SK-N-SH (cell line): ENCODE data around the gene GRIK3. TPM values are rescaled to one million over a fixed set of nuclear protein-coding genes. Genes with fewer than 3 reads are reported as not detected.

Source experiments
- CTCF ChIA-PET: fragments of 300-600, 350-600 bp; formaldehyde crosslinking; extraction: SDS; loops from one replicate; lab custom pipeline; 2021; lab: Yijun Ruan, JAX
- POLR2A ChIA-PET: fragments of 350-600 bp; sonication (Branson Sonifier 250); formaldehyde crosslinking; extraction: SDS; loops from one replicate; lab custom pipeline; 2020; ENCODE audit warnings: antibody characterized with exemption, inconsistent platforms; lab: Yijun Ruan, JAX
- DNase-seq: peaks from one replicate; pipeline ENCODE4 v3.0.0; 2012
- H2AFZ ChIP-seq: fragments of 200-600 bp; sonication (generic); 2 replicates; pipeline ENCODE4 v1.8.1; 2016; ENCODE audit warnings: antibody characterized with exemption, mild to moderate bottlenecking, low read depth
- H3F3A ChIP-seq: fragments of 200-600 bp; sonication (generic); replicated peaks from 2 replicates; pipeline ENCODE3; 2016; ENCODE audit warnings: antibody characterized with exemption, mild to moderate bottlenecking; ENCODE audit not compliant: insufficient read depth
- H3K27ac ChIP-seq, 2 experiments: fragments of 200-500 bp in 1 of 2; fragments of 200-600 bp in 1 of 2; sonication (Bioruptor generic) in 1 of 2; sonication (generic), shearing (Covaris generic) in 1 of 2; 2 replicates each; pipeline versions ENCODE4 v1.5.1 to v1.6.1; 2014 to 2016; ENCODE audit warnings: low read depth in 2 of 2, inconsistent platforms in 1 of 2, low read length in 1 of 2, mild to moderate bottlenecking in 1 of 2, mixed read lengths in 1 of 2
- H3K27me3 ChIP-seq: fragments of 200-600 bp; sonication (generic), shearing (Covaris generic); 2 replicates; pipeline ENCODE4 v1.6.1; 2016; ENCODE audit warnings: mixed run types; ENCODE audit not compliant: insufficient read depth
- H3K36me3 ChIP-seq, 2 experiments: fragments of 200-500 bp in 1 of 2; fragments of 200-600 bp in 1 of 2; sonication (Bioruptor generic) in 1 of 2; sonication (generic) in 1 of 2; replicated peaks in 1 of 2; 2 replicates each; pipeline versions ENCODE3 to v1.5.1; 2014 to 2016; ENCODE audit warnings: low read length in 1 of 2, mild to moderate bottlenecking in 1 of 2; ENCODE audit not compliant: insufficient read depth in 2 of 2, control insufficient read depth in 1 of 2
- H3K4me1 ChIP-seq, 2 experiments: fragments of 200-500 bp in 1 of 2; fragments of 200-600 bp in 1 of 2; sonication (Bioruptor generic) in 1 of 2; sonication (generic), shearing (Covaris generic) in 1 of 2; 2 replicates each; pipeline versions ENCODE4 v1.5.1 to v1.6.1; 2014 to 2016; ENCODE audit warnings: low read depth in 1 of 2, low read length in 1 of 2, mixed run types in 1 of 2; ENCODE audit not compliant: insufficient read depth in 2 of 2, control insufficient read depth in 1 of 2
- H3K4me2 ChIP-seq: fragments of 200-600 bp; sonication (generic), shearing (Covaris generic); 2 replicates; pipeline ENCODE4 v1.6.1; 2017; ENCODE audit warnings: mixed run types
- H3K4me3 ChIP-seq, 2 experiments: fragments of 200-500 bp in 1 of 2; fragments of 200-600 bp in 1 of 2; sonication (Bioruptor generic) in 1 of 2; sonication (generic), shearing (Covaris generic) in 1 of 2; 2 replicates each; pipeline versions ENCODE4 v1.5.1 to v1.8.1; 2014 to 2016; ENCODE audit warnings: low read depth in 2 of 2, inconsistent platforms in 1 of 2, low read length in 1 of 2, mild to moderate bottlenecking in 1 of 2, mixed read lengths in 1 of 2, moderate library complexity in 1 of 2
- H3K79me2 ChIP-seq: fragments of 200-600 bp; sonication (generic); 2 replicates; pipeline ENCODE4 v1.8.1; 2017; ENCODE audit warnings: mild to moderate bottlenecking; ENCODE audit not compliant: insufficient read depth
- H3K9ac ChIP-seq: fragments of 200-600 bp; sonication (generic); 2 replicates; pipeline ENCODE4 v1.6.1; 2017; ENCODE audit warnings: mixed run types
- H3K9me2 ChIP-seq: fragments of 200-600 bp; sonication (generic); 2 replicates; pipeline ENCODE4 v1.6.1; 2017; ENCODE audit warnings: mixed run types
- H3K9me3 ChIP-seq: fragments of 200-600 bp; sonication (generic); 2 replicates; pipeline ENCODE4 v1.6.1; 2017; ENCODE audit warnings: mixed run types, mild to moderate bottlenecking, moderate library complexity
- H4K20me1 ChIP-seq: fragments of 200-600 bp; sonication (generic); 2 replicates; pipeline ENCODE4 v1.6.1; 2017; ENCODE audit warnings: mild to moderate bottlenecking, mixed run types; ENCODE audit not compliant: insufficient read depth
- ELF1 ChIP-seq: IDR thresholded peaks from 2 replicates; pipeline ENCODE4 v1.4.0; 2012
- FOXJ3 ChIP-seq: sonication (generic); formaldehyde crosslinking; IDR thresholded peaks from 2 replicates; pipeline ENCODE4 v1.5.1; 2020; ENCODE audit warnings: mild to moderate bottlenecking, missing genetic modification reagents
- GABPA ChIP-seq: IDR thresholded peaks from 2 replicates; pipeline ENCODE4 v1.4.0; 2012; ENCODE audit warnings: low read depth, mild to moderate bottlenecking
- GATA2 ChIP-seq: sonication (generic); formaldehyde crosslinking; IDR thresholded peaks from 2 replicates; pipeline ENCODE4 v1.5.0; 2020; ENCODE audit warnings: mild to moderate bottlenecking, missing genetic modification reagents
- JUND ChIP-seq: IDR thresholded peaks from 2 replicates; pipeline ENCODE4 v1.4.0; 2012
- MEF2A ChIP-seq: IDR thresholded peaks from 2 replicates; pipeline ENCODE4 v1.4.0; 2012; ENCODE audit warnings: low read depth, borderline replicate concordance
- MXI1 ChIP-seq: IDR thresholded peaks from 2 replicates; pipeline ENCODE4 v1.6.1; 2012; ENCODE audit warnings: mild to moderate bottlenecking, low read depth, low read length, improper control_type of control experiment
- NFIC ChIP-seq: IDR thresholded peaks from 2 replicates; pipeline ENCODE4 v1.4.0; 2012; ENCODE audit warnings: borderline replicate concordance
- NRF1 ChIP-seq: IDR thresholded peaks from 2 replicates; pipeline ENCODE4 v1.6.1; 2012; ENCODE audit warnings: low read depth, mild to moderate bottlenecking, low read length
- RAD21 ChIP-seq: IDR thresholded peaks from 2 replicates; pipeline ENCODE4 v1.6.1; 2012; ENCODE audit warnings: mild to moderate bottlenecking, low read length
- RCOR1 ChIP-seq: fragments of 150-350 bp; IDR thresholded peaks from 2 replicates; pipeline ENCODE4 v1.6.1; 2017; ENCODE audit warnings: antibody characterized with exemption, low read length
- SIN3A ChIP-seq: IDR thresholded peaks from 2 replicates; pipeline ENCODE4 v1.6.1; 2012; ENCODE audit warnings: low read depth, mild to moderate bottlenecking, low read length, moderate library complexity, borderline replicate concordance
- SMC3 ChIP-seq: IDR thresholded peaks from 2 replicates; pipeline ENCODE4 v1.6.1; 2012; ENCODE audit warnings: low read depth, low read length, improper control_type of control experiment
- TAF1 ChIP-seq: IDR thresholded peaks from 2 replicates; pipeline ENCODE4 v1.6.1; 2012; ENCODE audit warnings: low read depth, mild to moderate bottlenecking, low read length, moderate library complexity, borderline replicate concordance
- WGBS: methylation state at CpG from one replicate; pipeline ENCODE4 v1.1.6; 2017; ENCODE audit warnings: low lambda C conversion rate; 5-methylcytosine and 5-hydroxymethylcytosine counted together
- polyA plus RNA-seq, 3 experiments: library from polyadenylated mRNA; depleted of rRNA; stranded (reverse); fragments of >200 nt; gene quantifications; 2 replicates each; pipeline ENCODE4 v1.2.3, GENCODE V29; 2012
- TF ChIP-seq, protein P1 (sequence below): fragments of 150-350 bp; IDR thresholded peaks from 2 replicates; pipeline ENCODE4 v1.6.1; 2017; ENCODE audit warnings: antibody characterized with exemption, low read length, low read depth, borderline replicate concordance
- TF ChIP-seq, protein P2 (sequence below): fragments of 150-350 bp; IDR thresholded peaks from 2 replicates; pipeline ENCODE4 v1.6.1; 2016; ENCODE audit warnings: mild to moderate bottlenecking, low read depth, low read length
- TF ChIP-seq, protein P3 (sequence below): IDR thresholded peaks from 2 replicates; pipeline ENCODE4 v1.4.0; 2012; ENCODE audit warnings: low read depth
- TF ChIP-seq, protein P4 (sequence below): IDR thresholded peaks from 2 replicates; pipeline ENCODE4 v1.4.0; 2012; ENCODE audit warnings: low read depth, borderline replicate concordance

GRIK3 gene
- polyA plus RNA-seq, 1 of the 3 experiments (the other 2 are of a cell fraction): not detected

DNA sequence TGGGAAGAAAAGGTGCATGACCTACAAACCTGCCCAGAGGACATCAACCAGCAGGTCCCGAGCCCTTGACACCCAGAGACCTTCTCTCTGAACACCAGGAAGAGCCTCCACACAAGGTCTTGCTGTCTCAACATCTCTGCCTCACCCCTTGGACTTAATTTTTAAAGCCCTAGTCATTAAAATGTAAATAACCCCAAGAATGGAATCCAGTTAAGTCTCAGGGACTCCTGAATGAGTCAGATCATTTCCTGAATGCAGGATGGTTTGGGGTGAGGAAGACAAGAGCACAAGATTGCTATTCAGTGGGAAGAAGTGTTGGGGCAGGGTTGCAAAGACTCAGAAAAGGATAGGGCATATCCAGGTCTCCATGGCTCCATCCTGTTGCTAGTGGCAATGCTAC is 17.8 kb upstream of the GRIK3 start:
- WGBS: 7% methylated on average over 1 of the region's 1 CpG
- DNase-seq: no peak
- peaks cover 0 to 29% of the 10 kb centered on the region in 2 experiments; a peak in 1 of 4 replicates for H3K4me1 ChIP-seq
- H3K4me2 ChIP-seq: no peak overlapping the region
- no peaks in the 10 kb centered on the region for H3K9me2 ChIP-seq
- H2AFZ ChIP-seq: no peak overlapping the region
- no peaks in the 10 kb centered on the region for H3K36me3 ChIP-seq
- peak overlapping the region in 1 of 2 experiments; percentile 75; a peak in 2 of 4 replicates for H3K27ac ChIP-seq
- no peak overlapping the region for H3K4me3 ChIP-seq
- no peaks in the 10 kb centered on the region for H3K27me3 ChIP-seq
- H3F3A ChIP-seq: no peaks in the 10 kb centered on the region
- H3K79me2 ChIP-seq: no peaks in the 10 kb centered on the region
- no peaks in the 10 kb centered on the region for H4K20me1 ChIP-seq
- CTCF ChIA-PET: interaction anchor here (0.6 kb wide), 2 partner anchors 101 to 516 kb away, joined by 3 to 4 read pairs; no protein-coding TSS in a partner anchor
- no peaks in the 10 kb centered on the region for H3K9me3 ChIP-seq
- TF ChIP-seq SMC3: no peak
- no peak for TF ChIP-seq RCOR1
- no peak for TF ChIP-seq NFIC
- TF ChIP-seq, protein P1, sequence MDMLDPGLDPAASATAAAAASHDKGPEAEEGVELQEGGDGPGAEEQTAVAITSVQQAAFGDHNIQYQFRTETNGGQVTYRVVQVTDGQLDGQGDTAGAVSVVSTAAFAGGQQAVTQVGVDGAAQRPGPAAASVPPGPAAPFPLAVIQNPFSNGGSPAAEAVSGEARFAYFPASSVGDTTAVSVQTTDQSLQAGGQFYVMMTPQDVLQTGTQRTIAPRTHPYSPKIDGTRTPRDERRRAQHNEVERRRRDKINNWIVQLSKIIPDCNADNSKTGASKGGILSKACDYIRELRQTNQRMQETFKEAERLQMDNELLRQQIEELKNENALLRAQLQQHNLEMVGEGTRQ: no peak
- TF ChIP-seq JUND: no peak
- TF ChIP-seq ELF1: no peak
- no peak for TF ChIP-seq NRF1
- TF ChIP-seq MXI1: no peak
- POLR2A ChIA-PET: no interaction called here
- no peak overlapping the region for H3K9ac ChIP-seq

DNA sequence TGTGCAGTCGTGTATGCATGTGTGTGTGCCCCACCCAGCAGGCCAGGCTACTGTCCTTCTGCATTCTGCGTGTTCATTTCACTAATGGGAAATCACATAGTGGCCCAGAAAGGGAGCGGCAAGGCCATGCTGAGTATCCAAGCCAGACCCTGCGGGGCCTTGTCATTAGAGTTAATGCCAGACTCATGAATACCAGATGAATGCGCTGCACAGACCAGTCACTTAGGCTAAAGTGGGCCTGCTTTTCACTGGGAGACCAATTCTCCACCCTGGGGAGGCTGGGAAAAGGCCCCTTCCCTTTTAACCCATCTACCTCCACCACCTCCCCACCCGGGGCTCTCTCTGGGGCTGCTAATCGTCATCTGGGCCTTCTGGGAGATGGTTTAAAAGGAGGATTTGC is 17.0 kb upstream of the GRIK3 start:
- DNase-seq: peak; percentile 70
- H3K36me3 ChIP-seq: no peaks in the 10 kb centered on the region
- H3K27me3 ChIP-seq: no peaks in the 10 kb centered on the region
- no peak overlapping the region for H3K4me2 ChIP-seq
- no peak overlapping the region for H3K9ac ChIP-seq
- H3F3A ChIP-seq: no peaks in the 10 kb centered on the region
- TF ChIP-seq TAF1 (no peak), NRF1 (no peak), RCOR1 (peak; percentile 44; the same call in 1 of the 2 replicates), MEF2A (no peak)
- no peaks in the 10 kb centered on the region for H3K9me2 ChIP-seq
- ChIA-PET CTCF (no interaction called here), POLR2A (no interaction called here)
- no peaks in the 10 kb centered on the region for H3K79me2 ChIP-seq
- H3K4me3 ChIP-seq: no peak overlapping the region
- no peaks in the 10 kb centered on the region for H3K9me3 ChIP-seq
- no peaks in the 10 kb centered on the region for H4K20me1 ChIP-seq
- WGBS: 13% methylated on average over 7 of the region's 7 CpGs
- H2AFZ ChIP-seq: no peak overlapping the region
- peak overlapping the region in 1 of 2 experiments; percentile 75; a peak in 2 of 4 replicates for H3K27ac ChIP-seq
- peaks cover 0 to 24% of the 10 kb centered on the region in 2 experiments; a peak in 1 of 4 replicates for H3K4me1 ChIP-seq

DNA sequence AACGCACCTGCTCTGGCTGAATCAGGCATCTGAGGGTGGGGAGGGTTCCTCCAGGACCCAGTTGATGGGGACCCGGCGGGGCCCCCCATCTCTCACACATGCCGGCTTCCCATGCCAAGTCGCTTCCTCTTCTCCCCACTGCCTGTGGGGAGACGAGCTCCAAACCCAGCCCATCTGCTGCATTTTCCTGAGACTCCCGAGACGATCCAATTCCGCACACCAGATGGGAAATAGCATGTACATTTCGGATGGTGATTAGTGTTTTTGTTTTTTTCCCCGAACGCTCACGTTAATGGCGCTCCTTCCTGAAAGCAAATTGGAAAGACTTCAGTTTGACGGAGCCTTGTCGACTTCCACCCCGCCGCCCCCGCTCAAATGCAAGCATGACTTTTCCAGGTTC is 13.2 kb upstream of the GRIK3 start:
- Histone ChIP-seq H3K79me2 (no peaks in the 10 kb centered on the region), H3K4me2 (no peak overlapping the region), H3K4me3 (no peak overlapping the region), H3K27ac (no peak overlapping the region), H3K9ac (no peak overlapping the region), H3K9me2 (no peaks in the 10 kb centered on the region), H3F3A (no peaks in the 10 kb centered on the region), H3K9me3 (no peaks in the 10 kb centered on the region), H3K27me3 (no peaks in the 10 kb centered on the region), H2AFZ (no peak overlapping the region), H3K36me3 (no peaks in the 10 kb centered on the region), H4K20me1 (no peaks in the 10 kb centered on the region), H3K4me1 (peaks cover 0 to 17% of the 10 kb centered on the region in 2 experiments; a peak in 1 of 4 replicates)
- CTCF ChIA-PET: interaction anchor here (1.1 kb wide), 2 partner anchors 9 to 387 kb away, joined by 3 read pairs; no protein-coding TSS in a partner anchor
- no peak for DNase-seq
- 65% methylated on average over 13 of the region's 19 CpGs for WGBS
- POLR2A ChIA-PET: no interaction called here
- no peak for TF ChIP-seq SIN3A
- TF ChIP-seq, protein P2, sequence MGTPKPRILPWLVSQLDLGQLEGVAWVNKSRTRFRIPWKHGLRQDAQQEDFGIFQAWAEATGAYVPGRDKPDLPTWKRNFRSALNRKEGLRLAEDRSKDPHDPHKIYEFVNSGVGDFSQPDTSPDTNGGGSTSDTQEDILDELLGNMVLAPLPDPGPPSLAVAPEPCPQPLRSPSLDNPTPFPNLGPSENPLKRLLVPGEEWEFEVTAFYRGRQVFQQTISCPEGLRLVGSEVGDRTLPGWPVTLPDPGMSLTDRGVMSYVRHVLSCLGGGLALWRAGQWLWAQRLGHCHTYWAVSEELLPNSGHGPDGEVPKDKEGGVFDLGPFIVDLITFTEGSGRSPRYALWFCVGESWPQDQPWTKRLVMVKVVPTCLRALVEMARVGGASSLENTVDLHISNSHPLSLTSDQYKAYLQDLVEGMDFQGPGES: no peak
- no peak for TF ChIP-seq JUND
- no peak for TF ChIP-seq RCOR1
- TF ChIP-seq GABPA: no peak
- TF ChIP-seq FOXJ3 (CRISPR knock-in tag): no peak
- TF ChIP-seq NFIC: no peak
- no peak for TF ChIP-seq GATA2 (CRISPR knock-in tag)
- TF ChIP-seq, protein P3, sequence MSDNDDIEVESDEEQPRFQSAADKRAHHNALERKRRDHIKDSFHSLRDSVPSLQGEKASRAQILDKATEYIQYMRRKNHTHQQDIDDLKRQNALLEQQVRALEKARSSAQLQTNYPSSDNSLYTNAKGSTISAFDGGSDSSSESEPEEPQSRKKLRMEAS: no peak
- no peak for TF ChIP-seq RAD21
- TF ChIP-seq, protein P4, sequence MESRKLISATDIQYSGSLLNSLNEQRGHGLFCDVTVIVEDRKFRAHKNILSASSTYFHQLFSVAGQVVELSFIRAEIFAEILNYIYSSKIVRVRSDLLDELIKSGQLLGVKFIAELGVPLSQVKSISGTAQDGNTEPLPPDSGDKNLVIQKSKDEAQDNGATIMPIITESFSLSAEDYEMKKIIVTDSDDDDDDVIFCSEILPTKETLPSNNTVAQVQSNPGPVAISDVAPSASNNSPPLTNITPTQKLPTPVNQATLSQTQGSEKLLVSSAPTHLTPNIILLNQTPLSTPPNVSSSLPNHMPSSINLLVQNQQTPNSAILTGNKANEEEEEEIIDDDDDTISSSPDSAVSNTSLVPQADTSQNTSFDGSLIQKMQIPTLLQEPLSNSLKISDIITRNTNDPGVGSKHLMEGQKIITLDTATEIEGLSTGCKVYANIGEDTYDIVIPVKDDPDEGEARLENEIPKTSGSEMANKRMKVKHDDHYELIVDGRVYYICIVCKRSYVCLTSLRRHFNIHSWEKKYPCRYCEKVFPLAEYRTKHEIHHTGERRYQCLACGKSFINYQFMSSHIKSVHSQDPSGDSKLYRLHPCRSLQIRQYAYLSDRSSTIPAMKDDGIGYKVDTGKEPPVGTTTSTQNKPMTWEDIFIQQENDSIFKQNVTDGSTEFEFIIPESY: no peak
- TF ChIP-seq NRF1: no peak
